ENCODE data around the gene KCNC3.

GRCh38 chr19:50269653-50270052 lies 59.5 kb downstream of the KCNC3 start:
- TF ChIP-seq, protein P1, sequence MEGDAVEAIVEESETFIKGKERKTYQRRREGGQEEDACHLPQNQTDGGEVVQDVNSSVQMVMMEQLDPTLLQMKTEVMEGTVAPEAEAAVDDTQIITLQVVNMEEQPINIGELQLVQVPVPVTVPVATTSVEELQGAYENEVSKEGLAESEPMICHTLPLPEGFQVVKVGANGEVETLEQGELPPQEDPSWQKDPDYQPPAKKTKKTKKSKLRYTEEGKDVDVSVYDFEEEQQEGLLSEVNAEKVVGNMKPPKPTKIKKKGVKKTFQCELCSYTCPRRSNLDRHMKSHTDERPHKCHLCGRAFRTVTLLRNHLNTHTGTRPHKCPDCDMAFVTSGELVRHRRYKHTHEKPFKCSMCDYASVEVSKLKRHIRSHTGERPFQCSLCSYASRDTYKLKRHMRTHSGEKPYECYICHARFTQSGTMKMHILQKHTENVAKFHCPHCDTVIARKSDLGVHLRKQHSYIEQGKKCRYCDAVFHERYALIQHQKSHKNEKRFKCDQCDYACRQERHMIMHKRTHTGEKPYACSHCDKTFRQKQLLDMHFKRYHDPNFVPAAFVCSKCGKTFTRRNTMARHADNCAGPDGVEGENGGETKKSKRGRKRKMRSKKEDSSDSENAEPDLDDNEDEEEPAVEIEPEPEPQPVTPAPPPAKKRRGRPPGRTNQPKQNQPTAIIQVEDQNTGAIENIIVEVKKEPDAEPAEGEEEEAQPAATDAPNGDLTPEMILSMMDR (conservative IDR thresholded peaks at IDR 0.05; ENCODE audit: low read length) = no peak
- no peak for TF ChIP-seq EZH2phosphoT487 (IDR thresholded peaks at IDR 0.05; ENCODE audit: borderline replicate concordance, low read depth, low read length)
